Endothelial cell of umbilical vein (primary cell): ENCODE results near the gene GRIN2D. TPM values are rescaled to one million over a fixed set of nuclear protein-coding genes. Genes with fewer than 3 reads are reported as not detected.

Experiments
- BruUV-seq: library from RNA; stranded (reverse); fragments of 400-500 nt; replicated peaks from 2 replicates; lab custom pipeline; 2021; lab: Mats Ljungman, UMichigan
- CTCF ChIA-PET: fragments of 300-600, 350-600 bp; sonication (Branson Sonifier 250); formaldehyde crosslinking; loops from one replicate; lab custom pipeline; 2021; ENCODE audit warnings: antibody characterized with exemption, inconsistent platforms; lab: Charles Lee
- POLR2A ChIA-PET: fragments of 300-600, 350-600 bp; sonication (Branson Sonifier 250); formaldehyde crosslinking; loops from one replicate; lab custom pipeline; 2021; ENCODE audit warnings: antibody characterized with exemption, inconsistent platforms; lab: Charles Lee
- DNase-seq: peaks from one replicate; pipeline ENCODE4 v3.0.0-alpha.2; 2011; ENCODE audit warnings: low read depth, low spot score
- FAIRE-seq: peaks from 2 replicates; lab custom pipeline; 2011; peaks lifted over from hg19 to GRCh38; lab: Jason Lieb, UNC
- H2AFZ ChIP-seq: 2 replicates; pipeline ENCODE4 v1.6.0; 2012; ENCODE audit warnings: low read depth, low read length, control low read depth, inconsistent platforms
- H3K27ac ChIP-seq: 2 replicates; pipeline ENCODE4 v1.5.1; 2011; ENCODE audit warnings: low read depth, mild to moderate bottlenecking, control low read depth, low read length, moderate library complexity; ENCODE audit not compliant: insufficient read depth
- H3K27me3 ChIP-seq, 2 experiments: 2 replicates each; pipeline versions ENCODE4 v1.6.0 to v1.6.1; 2011; ENCODE audit warnings: low read length in 2 of 2, mixed read lengths in 1 of 2; ENCODE audit not compliant: control insufficient read depth in 2 of 2, insufficient read depth in 2 of 2
- H3K36me3 ChIP-seq, 2 experiments: 2 replicates in 1 of 2; 3 replicates in 1 of 2; pipeline ENCODE4 v1.5.1; 2011; ENCODE audit warnings: low read length in 2 of 2, mild to moderate bottlenecking in 1 of 2, moderate library complexity in 1 of 2; ENCODE audit not compliant: control insufficient read depth in 2 of 2, insufficient read depth in 2 of 2; ENCODE audit errors: extremely low read depth in 1 of 2
- H3K4me1 ChIP-seq: 3 replicates; pipeline ENCODE4 v1.5.1; 2011; ENCODE audit warnings: mild to moderate bottlenecking, low read length; ENCODE audit not compliant: control insufficient read depth, insufficient read depth; ENCODE audit errors: extremely low read depth
- H3K4me2 ChIP-seq: 2 replicates; pipeline ENCODE4 v1.6.1; 2011; ENCODE audit warnings: low read length, control low read depth, mixed read lengths; ENCODE audit not compliant: insufficient read depth
- H3K4me3 ChIP-seq, 3 experiments: fragments of 200-600 bp in 1 of 3; sonication (generic), shearing (Covaris generic) in 1 of 3; replicated peaks in 1 of 3; 2 replicates each; pipeline ENCODE4 v1.5.1; 2011 to 2016; ENCODE audit warnings: control low read depth in 3 of 3, low read length in 3 of 3, mild to moderate bottlenecking in 2 of 3, inconsistent platforms in 1 of 3, low read depth in 1 of 3, moderate library complexity in 1 of 3; ENCODE audit not compliant: insufficient read depth in 1 of 3
- H3K79me2 ChIP-seq: 2 replicates; pipeline ENCODE4 v1.6.0; 2012; ENCODE audit warnings: low read length, inconsistent platforms; ENCODE audit not compliant: control insufficient read depth, insufficient read depth
- H3K9ac ChIP-seq: replicated peaks from 2 replicates; pipeline ENCODE3; 2011; ENCODE audit warnings: low read length, control low read depth; ENCODE audit not compliant: insufficient read depth; ENCODE audit errors: extremely low read depth
- H3K9me1 ChIP-seq: replicated peaks from 3 replicates; pipeline ENCODE4 v1.6.0; 2011; ENCODE audit warnings: mild to moderate bottlenecking, low read length; ENCODE audit not compliant: control insufficient read depth, insufficient read depth; ENCODE audit errors: extremely low read depth
- H3K9me3 ChIP-seq: replicated peaks from 2 replicates; pipeline ENCODE4 v1.5.1; 2012; ENCODE audit warnings: low read length, inconsistent platforms; ENCODE audit not compliant: control insufficient read depth, insufficient read depth
- H4K20me1 ChIP-seq: replicated peaks from 2 replicates; pipeline ENCODE3; 2011; ENCODE audit warnings: mild to moderate bottlenecking, low read length; ENCODE audit not compliant: control insufficient read depth, insufficient read depth; ENCODE audit errors: extremely low read depth
- EZH2 ChIP-seq: IDR thresholded peaks from 2 replicates; pipeline ENCODE4 v1.6.1; 2012; ENCODE audit warnings: borderline replicate concordance, low read depth, mild to moderate bottlenecking, moderate library complexity, low read length, inconsistent platforms; ENCODE audit not compliant: severe bottlenecking
- FOS ChIP-seq: IDR thresholded peaks from 2 replicates; pipeline ENCODE4 v1.6.1; 2011; ENCODE audit warnings: mild to moderate bottlenecking, low read length, moderate library complexity, borderline replicate concordance; ENCODE audit not compliant: insufficient read depth
- GATA2 ChIP-seq: IDR thresholded peaks from 2 replicates; pipeline ENCODE4 v1.7.0; 2011; ENCODE audit warnings: low read depth, mild to moderate bottlenecking, moderate library complexity, mixed read lengths, low read length; ENCODE audit not compliant: insufficient read length, insufficient read depth
- JUN ChIP-seq: IDR thresholded peaks from 2 replicates; pipeline ENCODE4 v1.6.1; 2011; ENCODE audit warnings: borderline replicate concordance, low read depth; ENCODE audit not compliant: insufficient read length, insufficient read depth
- MYC ChIP-seq: IDR thresholded peaks from one replicate; pipeline ENCODE4 v1.6.1; 2011; ENCODE audit warnings: mild to moderate bottlenecking, low read depth, low read length
- POLR2A ChIP-seq: IDR thresholded peaks from 2 replicates; pipeline ENCODE4 v1.6.1; 2012; ENCODE audit warnings: low read depth, mild to moderate bottlenecking, control low read depth, low read length
- POLR2AphosphoS5 ChIP-seq: IDR thresholded peaks from 2 replicates; pipeline ENCODE4 v1.6.1; 2012; ENCODE audit warnings: low read depth, mild to moderate bottlenecking, control low read depth, low read length, moderate library complexity; ENCODE audit not compliant: insufficient read depth
- dilution Hi-C: fragments of 300-500 bp; cut with MboI; formaldehyde crosslinking; loops from one replicate; pipeline ENCODE4 v1.15.0; 2019; ENCODE audit warnings: low sequenced_read_pairs; ENCODE audit not compliant: extremely low pct_ligation_motif_present
- intact Hi-C: fragments of 100-400 bp; cut with micrococcal nuclease; formaldehyde crosslinking; loops from one replicate; pipeline ENCODE4 v1.10.0; 2022
- polyA plus RNA-seq, 4 experiments: library from polyadenylated mRNA; depleted of rRNA in 3 of 4; stranded (reverse) in 3 of 4; unstranded in 1 of 4; fragments of >200 nt; gene quantifications; 2 replicates each; pipeline versions ENCODE4 v1.2.1 to v1.2.3, GENCODE V29; 2011 to 2012; ENCODE audit warnings: missing spikeins in 1 of 4
- total RNA-seq: library from RNA; stranded (reverse); gene quantifications from 2 replicates; pipeline ENCODE4 v1.2.3, GENCODE V29; 2021
- TF ChIP-seq, protein P1 (sequence below): IDR thresholded peaks from 2 replicates; pipeline ENCODE4 v1.6.1; 2011; ENCODE audit not compliant: insufficient read depth, insufficient read length

Gene GRIN2D
- total and polyA plus RNA-seq, 2 donors (not counting 3 experiments of a cell fraction or from before 2014, with no cell fraction given) = 0.59 to 2.1 TPM

DNA sequence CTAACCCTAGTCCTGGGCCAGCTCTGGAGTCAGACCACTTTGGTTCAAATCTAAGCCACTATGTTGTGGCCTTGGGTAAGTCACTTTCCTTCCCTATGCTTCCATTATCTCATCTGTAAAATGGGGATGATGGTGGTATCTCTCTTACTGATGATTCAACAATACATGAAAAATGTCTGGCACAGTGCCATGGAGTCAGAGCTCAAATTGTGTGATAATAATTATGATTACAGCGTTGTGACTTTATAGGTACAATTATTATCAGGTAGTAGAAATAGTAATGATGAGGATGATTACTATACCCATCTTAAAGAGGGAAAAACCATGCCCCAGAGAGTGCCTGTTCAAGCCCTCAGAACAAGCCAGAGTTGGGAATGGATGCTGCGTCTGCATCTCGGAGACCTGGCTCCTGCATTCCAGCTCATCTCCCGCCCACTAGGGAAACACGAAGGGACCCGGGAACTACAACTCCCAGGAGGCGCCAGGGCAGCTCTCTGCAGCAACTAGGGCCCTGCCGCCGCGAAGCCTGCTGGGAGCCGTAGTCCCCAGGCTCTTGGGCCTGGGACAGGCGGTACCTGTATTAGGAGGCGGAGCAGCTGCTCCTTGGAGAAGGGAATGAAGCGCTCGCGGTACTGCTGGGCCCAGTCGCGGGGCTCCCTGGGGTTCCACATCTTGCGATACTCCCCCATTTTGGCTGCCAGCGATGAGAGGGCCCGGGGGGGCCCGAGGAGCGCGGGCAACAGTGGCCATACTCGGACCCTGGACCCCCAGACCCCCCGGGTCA is 30.6 kb upstream of the GRIN2D start:
- Histone ChIP-seq H3K27ac (peak overlapping the region; percentile 40), H3K79me2 (no peaks in the 10 kb centered on the region), H3K27me3 (no peaks in the 10 kb centered on the region), H3K4me2 (peak overlapping the region; percentile 73), H4K20me1 (no peaks in the 10 kb centered on the region), H3K9me1 (no peaks in the 10 kb centered on the region), H3K9me3 (no peaks in the 10 kb centered on the region), H3K36me3 (no peaks in the 10 kb centered on the region), H2AFZ (peak overlapping the region; percentile 55), H3K4me1 (peaks cover 8% of the 10 kb centered on the region), H3K9ac (peak overlapping the region; percentile 68), H3K4me3 (peak overlapping the region; percentile 11 to 53 (median 35))
- TF ChIP-seq POLR2A = peak; percentile 28
- no peak for TF ChIP-seq FOS
- peak; percentile 24 for TF ChIP-seq POLR2AphosphoS5
- TF ChIP-seq EZH2 = no peak
- TF ChIP-seq JUN = no peak
- no peak for TF ChIP-seq GATA2
- TF ChIP-seq, protein P1, sequence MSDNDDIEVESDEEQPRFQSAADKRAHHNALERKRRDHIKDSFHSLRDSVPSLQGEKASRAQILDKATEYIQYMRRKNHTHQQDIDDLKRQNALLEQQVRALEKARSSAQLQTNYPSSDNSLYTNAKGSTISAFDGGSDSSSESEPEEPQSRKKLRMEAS = no peak
- no peak for TF ChIP-seq MYC
- DNase-seq (peak; percentile 93), FAIRE-seq (peak; percentile 4)
- ChIA-PET CTCF (interaction anchor here (0.9 to 4.5 kb wide), 9 partner anchors 12 to 222 kb away, joined by 3 to 29 read pairs (median 10); partner anchors contain the start of genes GRWD1 and KDELR1), POLR2A (interaction anchor here (1.4 kb wide), 1 partner anchor 252 kb away, joined by 3 read pairs; the partner anchor contains the start of gene PLA2G4C)
- dilution Hi-C loops = no loop called here
- BruUV-seq = no TSS peak
- intact Hi-C loops = no loop called here
